HG02970 (cell line): ENCODE measurements around the gene PDLIM5.
"Not testable (repeated sequence)": the region's sequence is repeated elsewhere in the genome, so short reads cannot be mapped to it uniquely, and the experiment has no call there.

Source experiments
- ATAC-seq: cut with Tn5 transposase; IDR thresholded peaks from one replicate; pipeline ENCODE4 v1.9.1; 2021; ENCODE audit warnings: mild to moderate bottlenecking, moderate library complexity, moderate number of reproducible peaks; ENCODE audit not compliant: unreplicated experiment, low FRiP score

Gene PDLIM5

GRCh38 chr4:94550352-94550751 is 98.6 kb downstream of the PDLIM5 start:
- no peak for ATAC-seq

- ATAC-seq: no peak
These were observed 99.1 kb downstream of the PDLIM5 start for GRCh38 chr4:94550851-94551250.

- ATAC-seq: no peak
These were observed 100.2 kb downstream of the PDLIM5 start for GRCh38 chr4:94551643-94552564.

GRCh38 chr4:94556047-94556446 is 104.3 kb downstream of the PDLIM5 start:
- not testable (repeated sequence) for ATAC-seq

GRCh38 chr4:94557632-94558031 is 105.9 kb downstream of the PDLIM5 start:
- ATAC-seq: not testable (repeated sequence)

GRCh38 chr4:94558392-94558904 is 106.7 kb downstream of the PDLIM5 start:
- no peak for ATAC-seq

- no peak for ATAC-seq
These were observed 107.6 kb downstream of the PDLIM5 start for GRCh38 chr4:94559351-94559806.

GRCh38 chr4:94561249-94562024 is 109.7 kb downstream of the PDLIM5 start:
- no peak for ATAC-seq

GRCh38 chr4:94562285-94562684 is 110.5 kb downstream of the PDLIM5 start:
- ATAC-seq: no peak

- ATAC-seq: no peak
These were observed 112.5 kb downstream of the PDLIM5 start for GRCh38 chr4:94564252-94564651.

GRCh38 chr4:94566420-94566819 is 114.7 kb downstream of the PDLIM5 start:
- ATAC-seq: no peak

GRCh38 chr4:94567811-94568210 is 116.1 kb downstream of the PDLIM5 start:
- no peak for ATAC-seq

- no peak for ATAC-seq
These were observed 118.8 kb downstream of the PDLIM5 start for GRCh38 chr4:94570558-94570957.

GRCh38 chr4:94571298-94571697 is 119.6 kb downstream of the PDLIM5 start:
- ATAC-seq: no peak

GRCh38 chr4:94571715-94572114 is 120.0 kb downstream of the PDLIM5 start:
- ATAC-seq: no peak

GRCh38 chr4:94574050-94574449 is 122.3 kb downstream of the PDLIM5 start:
- ATAC-seq: no peak

GRCh38 chr4:94574616-94575015 is 122.9 kb downstream of the PDLIM5 start:
- no peak for ATAC-seq

GRCh38 chr4:94575652-94576051 is 123.9 kb downstream of the PDLIM5 start:
- no peak for ATAC-seq

- no peak for ATAC-seq
These were observed 124.5 kb downstream of the PDLIM5 start for GRCh38 chr4:94576210-94576609.

- no peak for ATAC-seq
These were observed 125.4 kb downstream of the PDLIM5 start for GRCh38 chr4:94577136-94577535.

- ATAC-seq: no peak
These were observed 126.5 kb downstream of the PDLIM5 start for GRCh38 chr4:94578195-94578594.
